ENCODE data around the gene JMY. TPM values are rescaled to one million over a fixed set of nuclear protein-coding genes. Genes with fewer than 3 reads are reported as not detected.

Gene JMY
- total RNA-seq, 1 experiment from 2014 or later: 11.3 TPM

GRCh38 chr5:79285285-79285684 is 49.4 kb downstream of the JMY start:
- Mint-ChIP-seq H3K4me3 (ENCODE audit: unreplicated experiment) (no peak overlapping the region), H3K27me3 (ENCODE audit: insufficient read depth, unreplicated experiment) (no peaks in the 10 kb centered on the region), H3K9me3 (ENCODE audit: unreplicated experiment) (no peaks in the 10 kb centered on the region), H3K27ac (ENCODE audit: unreplicated experiment) (no peak overlapping the region), H3K36me3 (ENCODE audit: insufficient read depth, unreplicated experiment) (peaks cover 6% of the 10 kb centered on the region), H3K4me1 (ENCODE audit: low read depth, unreplicated experiment) (no peaks in the 10 kb centered on the region)
- ChIA-PET POLR2A (no interaction called here), CTCF (no interaction called here)
- no peaks in the 10 kb centered on the region; the same call in 1 of the 2 replicates for H3K36me3 ChIP-seq (ENCODE audit: control insufficient read depth, insufficient read depth, low read length)
- no peak overlapping the region for H3K4me3 ChIP-seq (ENCODE audit: low read depth, low read length)
- TF ChIP-seq CTCF (IDR thresholded peaks at IDR 0.05; ENCODE audit: insufficient read depth in 1 of 2, low read depth in 1 of 2, low read length in 1 of 2, severe bottlenecking in 1 of 2, unreplicated experiment in 1 of 2): no peak
- H3K4me1 ChIP-seq: no peaks in the 10 kb centered on the region
- intact Hi-C loops (cut with micrococcal nuclease; ENCODE audit: unreplicated experiment): no loop called here
- BruUV-seq (replicated peaks): no TSS peak
- no peaks in the 10 kb centered on the region for H3K27me3 ChIP-seq (replicated peaks; ENCODE audit: control insufficient read depth, insufficient read depth, low read length)
- no peaks in the 10 kb centered on the region for H3K9me3 ChIP-seq
- no peak for DNase-seq

GRCh38 chr5:79285833-79286232 is 49.9 kb downstream of the JMY start:
- ChIA-PET POLR2A (no interaction called here), CTCF (no interaction called here)
- intact Hi-C loops (cut with micrococcal nuclease; ENCODE audit: unreplicated experiment): no loop called here
- no TSS peak for BruUV-seq (replicated peaks)
- no peak overlapping the region for H3K27ac Mint-ChIP-seq (ENCODE audit: unreplicated experiment)
- TF ChIP-seq CTCF (IDR thresholded peaks at IDR 0.05; ENCODE audit: insufficient read depth in 1 of 2, low read depth in 1 of 2, low read length in 1 of 2, severe bottlenecking in 1 of 2, unreplicated experiment in 1 of 2): no peak
- H3K27me3 Mint-ChIP-seq (ENCODE audit: insufficient read depth, unreplicated experiment): no peaks in the 10 kb centered on the region
- no peak overlapping the region for H3K4me3 ChIP-seq (ENCODE audit: low read depth, low read length)
- no peak for DNase-seq
- no peaks in the 10 kb centered on the region for H3K9me3 Mint-ChIP-seq (ENCODE audit: unreplicated experiment)
- peaks cover 6% of the 10 kb centered on the region for H3K36me3 Mint-ChIP-seq (ENCODE audit: insufficient read depth, unreplicated experiment)
- no peak overlapping the region for H3K4me3 Mint-ChIP-seq (ENCODE audit: unreplicated experiment)
- no peaks in the 10 kb centered on the region for H3K27me3 ChIP-seq (replicated peaks; ENCODE audit: control insufficient read depth, insufficient read depth, low read length)
- H3K9me3 ChIP-seq: no peaks in the 10 kb centered on the region
- H3K36me3 ChIP-seq (ENCODE audit: control insufficient read depth, insufficient read depth, low read length): no peaks in the 10 kb centered on the region; the same call in 1 of the 2 replicates
- H3K4me1 Mint-ChIP-seq (ENCODE audit: low read depth, unreplicated experiment): no peaks in the 10 kb centered on the region
- H3K4me1 ChIP-seq: no peaks in the 10 kb centered on the region

DNA sequence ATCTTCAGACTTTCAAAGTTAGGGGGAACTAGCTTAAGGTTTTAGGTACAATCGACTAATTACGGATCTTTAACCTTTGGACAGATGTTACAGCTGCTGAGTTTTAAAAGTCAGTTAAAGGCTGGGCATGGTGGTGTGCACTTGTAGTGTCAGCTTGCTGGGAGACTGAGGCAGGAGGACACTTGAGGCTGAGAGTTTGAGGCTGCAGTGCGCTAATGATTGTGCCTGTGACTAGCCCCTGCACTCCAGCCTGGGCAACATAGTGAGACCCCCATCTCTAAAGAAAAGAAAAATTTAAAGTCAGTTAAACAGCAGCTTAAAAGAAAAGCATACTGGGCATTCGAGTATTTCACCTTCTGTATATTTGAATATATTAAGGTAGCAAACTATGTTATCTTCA is 51.4 kb downstream of the JMY start:
- DNase-seq: no peak
- no peaks in the 10 kb centered on the region for H3K9me3 Mint-ChIP-seq (ENCODE audit: unreplicated experiment)
- H3K4me1 ChIP-seq: no peaks in the 10 kb centered on the region
- no TSS peak for BruUV-seq (replicated peaks)
- H3K36me3 Mint-ChIP-seq (ENCODE audit: insufficient read depth, unreplicated experiment): no peaks in the 10 kb centered on the region
- no peaks in the 10 kb centered on the region for H3K4me1 Mint-ChIP-seq (ENCODE audit: low read depth, unreplicated experiment)
- no peak overlapping the region for H3K4me3 Mint-ChIP-seq (ENCODE audit: unreplicated experiment)
- no peaks in the 10 kb centered on the region; the same call in 1 of the 2 replicates for H3K36me3 ChIP-seq (ENCODE audit: control insufficient read depth, insufficient read depth, low read length)
- ChIA-PET CTCF (no interaction called here), POLR2A (no interaction called here)
- H3K27me3 Mint-ChIP-seq (ENCODE audit: insufficient read depth, unreplicated experiment): no peaks in the 10 kb centered on the region
- no peaks in the 10 kb centered on the region for H3K9me3 ChIP-seq
- intact Hi-C loops (cut with micrococcal nuclease; ENCODE audit: unreplicated experiment): no loop called here
- H3K27me3 ChIP-seq (replicated peaks; ENCODE audit: control insufficient read depth, insufficient read depth, low read length): no peaks in the 10 kb centered on the region
- no peak overlapping the region for H3K27ac Mint-ChIP-seq (ENCODE audit: unreplicated experiment)
- TF ChIP-seq CTCF (IDR thresholded peaks at IDR 0.05; ENCODE audit: insufficient read depth in 1 of 2, low read depth in 1 of 2, low read length in 1 of 2, severe bottlenecking in 1 of 2, unreplicated experiment in 1 of 2): no peak
- no peak overlapping the region for H3K4me3 ChIP-seq (ENCODE audit: low read depth, low read length)

All from Caco-2 (cell line).